T follicular helper cell (primary cell): ENCODE results near the gene ITIH6.
"Not testable (repeated sequence)": the region's sequence is repeated elsewhere in the genome, so short reads cannot be mapped to it uniquely, and the experiment has no call there.

Source experiments
- DNase-seq: peaks from one replicate; pipeline ENCODE4 v3.0.0-alpha.2; 2020; ENCODE audit warnings: low read depth
- total RNA-seq, 2 experiments: gene quantifications; one replicate each; lab custom pipeline; 2026; lab: John Stamatoyannopoulos, UW

Gene ITIH6
- 0 reads per million in 2 experiments for total RNA-seq

- no peak for DNase-seq
Observed at GRCh38 chrX:54798137-54798536, at the start of gene ITIH6. Gene ITIH6, minus strand, starts transcription at chrX:54798255. Its CDS starts 45 bp downstream, at chrX:54798210.

- not testable (repeated sequence) for DNase-seq
Observed at GRCh38 chrX:54847700-54848099, 49.6 kb upstream of the ITIH6 start.

GRCh38 chrX:54843050-54843449 is 45.0 kb upstream of the ITIH6 start:
- DNase-seq, result no peak

GRCh38 chrX:54842607-54843006 is 44.6 kb upstream of the ITIH6 start:
- DNase-seq, result no peak

- not testable (repeated sequence) for DNase-seq
Observed at GRCh38 chrX:54841184-54841874, 43.3 kb upstream of the ITIH6 start.

- DNase-seq, result no peak
Observed at GRCh38 chrX:54838583-54838982, 40.5 kb upstream of the ITIH6 start.

GRCh38 chrX:54826598-54826997 is 28.5 kb upstream of the ITIH6 start:
- no peak for DNase-seq

- peak; percentile 9 for DNase-seq
Observed at GRCh38 chrX:54825716-54826438, 27.8 kb upstream of the ITIH6 start.

GRCh38 chrX:54824722-54825121 is 26.7 kb upstream of the ITIH6 start:
- no peak for DNase-seq

- DNase-seq, result no peak
Observed at GRCh38 chrX:54824195-54824594, 26.1 kb upstream of the ITIH6 start.

- no peak for DNase-seq
Observed at GRCh38 chrX:54821310-54821709, 23.3 kb upstream of the ITIH6 start.

- DNase-seq, result no peak
Observed at GRCh38 chrX:54820737-54821136, 22.7 kb upstream of the ITIH6 start.

- DNase-seq, result no peak
Observed at GRCh38 chrX:54819201-54819600, 21.1 kb upstream of the ITIH6 start.

- DNase-seq, result no peak
Observed at GRCh38 chrX:54818221-54818620, 20.2 kb upstream of the ITIH6 start.

GRCh38 chrX:54817220-54817820 is 19.3 kb upstream of the ITIH6 start:
- DNase-seq, result no peak

GRCh38 chrX:54812306-54812705 is 14.3 kb upstream of the ITIH6 start:
- no peak for DNase-seq

GRCh38 chrX:54811301-54811885 is 13.3 kb upstream of the ITIH6 start:
- DNase-seq, result no peak

- DNase-seq, result no peak
Observed at GRCh38 chrX:54810532-54810931, 12.5 kb upstream of the ITIH6 start.

- DNase-seq, result peak; percentile 80
Observed at GRCh38 chrX:54808605-54809483, 10.8 kb upstream of the ITIH6 start.

- peak; percentile 29 for DNase-seq
Observed at GRCh38 chrX:54808109-54808604, 10.1 kb upstream of the ITIH6 start.

GRCh38 chrX:54807524-54808108 is 9.6 kb upstream of the ITIH6 start, which contains the start of gene MAGED2:
Gene MAGED2, plus strand, starts transcription at chrX:54807745. Its CDS starts 1,587 bp downstream, at chrX:54809332.
- peak; percentile 51 for DNase-seq
